PC-3 (cell line): ENCODE data around the gene PLBD1. TPM values are rescaled to one million over a fixed set of nuclear protein-coding genes. Genes with fewer than 3 reads are reported as not detected.

Experiments used
- ATAC-seq: fragments of 200-7000 bp; cut with Tn5 transposase; 2 replicates; pipeline ENCODE4 v1.9.1; 2020; ENCODE audit warnings: mild to moderate bottlenecking, moderate library complexity
- Bru-seq: library from RNA; stranded (reverse); fragments of 400-500 nt; gene quantifications from one replicate; lab custom pipeline; 2021; lab: Mats Ljungman, UMichigan
- BruChase-seq, 2 experiments: library from RNA; stranded (reverse); fragments of 400-500 nt; gene quantifications; one replicate each; lab custom pipeline; 2021; lab: Mats Ljungman, UMichigan
- BruUV-seq: library from RNA; stranded (reverse); fragments of 400-500 nt; replicated peaks from 2 replicates; lab custom pipeline; 2021; lab: Mats Ljungman, UMichigan
- CTCF ChIA-PET: fragments of 300-600 bp; sonication (Branson Sonifier 250); formaldehyde crosslinking; loops from one replicate; lab custom pipeline; 2022; ENCODE audit warnings: antibody characterized with exemption; lab: Charles Lee
- POLR2A ChIA-PET: fragments of 300-600 bp; sonication (Branson Sonifier 250); formaldehyde crosslinking; loops from one replicate; lab custom pipeline; 2022; ENCODE audit warnings: antibody characterized with exemption; ENCODE audit not compliant: unreplicated experiment; lab: Charles Lee
- DNase-seq: peaks from one replicate; pipeline ENCODE4 v3.0.0-alpha.2; 2015
- H2AFZ ChIP-seq: fragments of 300-600 bp; sonication (generic); 2 replicates; pipeline ENCODE4 v1.6.0; 2016; ENCODE audit warnings: antibody characterized with exemption, low read length
- H3F3A ChIP-seq: fragments of 300-600 bp; sonication (generic); one replicate; pipeline ENCODE4 v1.6.0; 2017; ENCODE audit warnings: antibody characterized with exemption, low read length, control low read depth, mild to moderate bottlenecking; ENCODE audit not compliant: unreplicated experiment
- H3K27ac ChIP-seq: fragments of 300-600 bp; sonication (generic); 2 replicates; pipeline ENCODE4 v1.5.1; 2016; ENCODE audit warnings: mild to moderate bottlenecking, low read length
- H3K27me3 ChIP-seq: fragments of 300-600 bp; sonication (generic); 2 replicates; pipeline ENCODE4 v1.6.1; 2016; ENCODE audit warnings: low read length, mixed read lengths
- H3K36me3 ChIP-seq: fragments of 300-600 bp; sonication (generic); 2 replicates; pipeline ENCODE4 v1.6.1; 2016; ENCODE audit warnings: low read depth, mixed run types, low read length, mixed read lengths
- H3K4me1 ChIP-seq: fragments of 300-600 bp; sonication (generic); 2 replicates; pipeline ENCODE4 v1.5.1; 2016; ENCODE audit warnings: low read length; ENCODE audit not compliant: insufficient read depth
- H3K4me2 ChIP-seq: fragments of 300-600 bp; sonication (generic); 2 replicates; pipeline ENCODE4 v1.6.0; 2016; ENCODE audit warnings: low read length
- H3K4me3 ChIP-seq: fragments of 300-600 bp; sonication (generic); 2 replicates; pipeline ENCODE4 v1.5.1; 2016; ENCODE audit warnings: mild to moderate bottlenecking, low read length, mixed read lengths
- H3K79me2 ChIP-seq: fragments of 300-600 bp; sonication (generic); 2 replicates; pipeline ENCODE4 v1.6.1; 2017; ENCODE audit warnings: low read length, mixed read lengths
- H3K9ac ChIP-seq: fragments of 300-600 bp; sonication (generic); 2 replicates; pipeline ENCODE4 v1.6.0; 2016; ENCODE audit warnings: mild to moderate bottlenecking, low read length
- H3K9me2 ChIP-seq: fragments of 300-600 bp; sonication (generic); replicated peaks from 2 replicates; pipeline ENCODE4 v1.6.1; 2016; ENCODE audit warnings: mixed run types, low read length, mixed read lengths
- H3K9me3 ChIP-seq: fragments of 300-600 bp; sonication (generic); 2 replicates; pipeline ENCODE4 v1.6.1; 2016; ENCODE audit warnings: low read length, mixed read lengths
- H4K20me1 ChIP-seq: fragments of 300-600 bp; sonication (generic); 2 replicates; pipeline ENCODE4 v1.6.1; 2016; ENCODE audit warnings: low read length, mixed read lengths
- EZH2 ChIP-seq: fragments of 300-600 bp; sonication (generic); IDR thresholded peaks from one replicate; pipeline ENCODE4 v1.6.1; 2017; ENCODE audit warnings: antibody characterized with exemption, mild to moderate bottlenecking, low read length; ENCODE audit not compliant: unreplicated experiment
- EZH2phosphoT487 ChIP-seq: fragments of 300-600 bp; sonication (generic); IDR thresholded peaks from 2 replicates; pipeline ENCODE4 v1.6.1; 2018; ENCODE audit warnings: mild to moderate bottlenecking, antibody characterized with exemption, low read length, borderline replicate concordance
- intact Hi-C: fragments of 100-400 bp; cut with micrococcal nuclease; formaldehyde crosslinking; loops from 2 replicates; pipeline ENCODE4 v1.9.0; 2023
- long read RNA-seq: library from polyadenylated mRNA; unstranded; transcript quantifications from one replicate; pipeline ENCODE4 v2.0.0, GENCODE V29; 2021; ENCODE audit not compliant: unreplicated experiment
- total RNA-seq: library from RNA; depleted of rRNA; stranded (reverse); fragments of >200 nt; gene quantifications from 2 replicates; pipeline ENCODE4 v1.2.3, GENCODE V29; 2014; rRNA removed
- TF ChIP-seq, protein P1 (sequence below): fragments of 300-600 bp; sonication (generic); conservative IDR thresholded peaks from 2 replicates; pipeline ENCODE4 v1.5.1; 2017; ENCODE audit warnings: antibody characterized with exemption, low read depth, mild to moderate bottlenecking, low read length

Gene PLBD1
- total RNA-seq (0.87 and 1.5 TPM in 2 replicates), Bru-seq, nascent RNA (percentile 12 among the genes with signal in this experiment), BruChase-seq, experiment 1, labeled RNA remaining after a 6-hour chase (percentile 8 among the genes with signal in this experiment), BruChase-seq, experiment 2, labeled RNA remaining after a 2-hour chase (percentile 8 among the genes with signal in this experiment)
- long read RNA-seq, partial matches to known transcripts = 2 of 4 reads
- long read RNA-seq, other reads (novel, unspliced or antisense) = 1 of 4 reads

- POLR2A ChIA-PET = no interaction called here
- H3K9me3 ChIP-seq = no peaks in the 10 kb centered on the region
Observed at GRCh38 chr12:14567351-14568162, at the start of gene PLBD1. Gene PLBD1, minus strand, starts transcription at chr12:14567883. Its CDS starts 187 bp downstream, at chr12:14567696.

DNA sequence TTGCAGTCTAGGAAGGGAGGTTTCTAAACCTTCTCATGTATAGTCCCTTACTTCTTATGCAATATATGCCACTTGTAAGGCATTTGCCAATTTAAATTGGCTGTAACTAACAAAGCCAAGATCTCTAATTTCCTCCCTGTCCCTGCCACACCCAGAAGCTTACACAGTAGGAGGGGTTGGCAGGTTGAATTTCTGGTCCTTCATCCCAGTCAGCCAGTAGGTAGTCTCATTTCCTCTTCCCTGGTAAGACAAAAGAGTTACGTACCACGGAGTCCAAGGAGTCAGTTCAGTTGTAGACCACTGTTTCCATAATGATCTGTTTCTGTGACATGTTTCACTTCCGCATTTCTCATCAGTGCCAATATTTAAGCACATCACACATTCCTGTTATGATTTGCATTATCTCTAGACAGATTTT is 47.0 kb upstream of the PLBD1 start:
- BruUV-seq = no TSS peak
- Histone ChIP-seq H4K20me1 (no peaks in the 10 kb centered on the region), H3K36me3 (no peaks in the 10 kb centered on the region), H3K9me2 (no peaks in the 10 kb centered on the region), H3K4me1 (no peaks in the 10 kb centered on the region), H3K27ac (no peak overlapping the region), H3K9me3 (no peaks in the 10 kb centered on the region), H3K4me2 (no peak overlapping the region), H3F3A (no peaks in the 10 kb centered on the region), H2AFZ (no peak overlapping the region), H3K9ac (no peak overlapping the region), H3K27me3 (no peaks in the 10 kb centered on the region), H3K4me3 (no peak overlapping the region), H3K79me2 (no peaks in the 10 kb centered on the region)
- no peak for ATAC-seq
- intact Hi-C loops = no loop called here
- CTCF ChIA-PET = no interaction called here
- no peak for DNase-seq
- TF ChIP-seq EZH2phosphoT487 = no peak
- no peak for TF ChIP-seq EZH2
- TF ChIP-seq, protein P1, sequence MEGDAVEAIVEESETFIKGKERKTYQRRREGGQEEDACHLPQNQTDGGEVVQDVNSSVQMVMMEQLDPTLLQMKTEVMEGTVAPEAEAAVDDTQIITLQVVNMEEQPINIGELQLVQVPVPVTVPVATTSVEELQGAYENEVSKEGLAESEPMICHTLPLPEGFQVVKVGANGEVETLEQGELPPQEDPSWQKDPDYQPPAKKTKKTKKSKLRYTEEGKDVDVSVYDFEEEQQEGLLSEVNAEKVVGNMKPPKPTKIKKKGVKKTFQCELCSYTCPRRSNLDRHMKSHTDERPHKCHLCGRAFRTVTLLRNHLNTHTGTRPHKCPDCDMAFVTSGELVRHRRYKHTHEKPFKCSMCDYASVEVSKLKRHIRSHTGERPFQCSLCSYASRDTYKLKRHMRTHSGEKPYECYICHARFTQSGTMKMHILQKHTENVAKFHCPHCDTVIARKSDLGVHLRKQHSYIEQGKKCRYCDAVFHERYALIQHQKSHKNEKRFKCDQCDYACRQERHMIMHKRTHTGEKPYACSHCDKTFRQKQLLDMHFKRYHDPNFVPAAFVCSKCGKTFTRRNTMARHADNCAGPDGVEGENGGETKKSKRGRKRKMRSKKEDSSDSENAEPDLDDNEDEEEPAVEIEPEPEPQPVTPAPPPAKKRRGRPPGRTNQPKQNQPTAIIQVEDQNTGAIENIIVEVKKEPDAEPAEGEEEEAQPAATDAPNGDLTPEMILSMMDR = no peak
- POLR2A ChIA-PET = no interaction called here

More at GRCh38 chr12:14567351-14568162, at the start of gene PLBD1:
- Histone ChIP-seq H3K27ac (no peak within 1 kb of the TSS), H3K4me1 (no peaks in the 10 kb centered on the region; the same call in 1 of the 2 replicates), H3K9ac (0 out of 2 replicates have a peak within 1 kb of the TSS, but pooled peaks have one; percentile 22), H3K79me2 (no peaks in the 10 kb centered on the region), H3K9me2 (no peaks in the 10 kb centered on the region), H3K36me3 (no peaks in the 10 kb centered on the region), H3K27me3 (no peaks in the 10 kb centered on the region), H3F3A (no peaks in the 10 kb centered on the region), H2AFZ (peak within 1 kb of the TSS; percentile 84), H3K4me3 (peak within 1 kb of the TSS; percentile 68), H4K20me1 (no peaks in the 10 kb centered on the region), H3K4me2 (peak within 1 kb of the TSS; percentile 87)
- intact Hi-C loops = no loop called here
- TF ChIP-seq EZH2phosphoT487 = no peak
- TF ChIP-seq, protein P1 = no peak
- no peak for TF ChIP-seq EZH2
- peak; percentile 87 for ATAC-seq
- no TSS peak for BruUV-seq
- DNase-seq = peak; percentile 44
- CTCF ChIA-PET = no interaction called here
